ENCODE measurements around the gene CCDC3.

GRCh38 chr10:12910835-12911234 is 90.7 kb downstream of the CCDC3 start:
- TF ChIP-seq, protein P1, sequence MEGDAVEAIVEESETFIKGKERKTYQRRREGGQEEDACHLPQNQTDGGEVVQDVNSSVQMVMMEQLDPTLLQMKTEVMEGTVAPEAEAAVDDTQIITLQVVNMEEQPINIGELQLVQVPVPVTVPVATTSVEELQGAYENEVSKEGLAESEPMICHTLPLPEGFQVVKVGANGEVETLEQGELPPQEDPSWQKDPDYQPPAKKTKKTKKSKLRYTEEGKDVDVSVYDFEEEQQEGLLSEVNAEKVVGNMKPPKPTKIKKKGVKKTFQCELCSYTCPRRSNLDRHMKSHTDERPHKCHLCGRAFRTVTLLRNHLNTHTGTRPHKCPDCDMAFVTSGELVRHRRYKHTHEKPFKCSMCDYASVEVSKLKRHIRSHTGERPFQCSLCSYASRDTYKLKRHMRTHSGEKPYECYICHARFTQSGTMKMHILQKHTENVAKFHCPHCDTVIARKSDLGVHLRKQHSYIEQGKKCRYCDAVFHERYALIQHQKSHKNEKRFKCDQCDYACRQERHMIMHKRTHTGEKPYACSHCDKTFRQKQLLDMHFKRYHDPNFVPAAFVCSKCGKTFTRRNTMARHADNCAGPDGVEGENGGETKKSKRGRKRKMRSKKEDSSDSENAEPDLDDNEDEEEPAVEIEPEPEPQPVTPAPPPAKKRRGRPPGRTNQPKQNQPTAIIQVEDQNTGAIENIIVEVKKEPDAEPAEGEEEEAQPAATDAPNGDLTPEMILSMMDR (IDR thresholded peaks at IDR 0.05): no peak
- no peak for TF ChIP-seq POLR2AphosphoS5 (IDR thresholded peaks at IDR 0.05; ENCODE audit: insufficient read depth in 1 of 2, low read depth in 1 of 2)
